ENCODE data around the gene WIPF3. TPM values are rescaled to one million over a fixed set of nuclear protein-coding genes. Genes with fewer than 3 reads are reported as not detected.

The WIPF3 gene
- total RNA-seq, 1 donor from 2014 or later: 4.0 TPM

DNA sequence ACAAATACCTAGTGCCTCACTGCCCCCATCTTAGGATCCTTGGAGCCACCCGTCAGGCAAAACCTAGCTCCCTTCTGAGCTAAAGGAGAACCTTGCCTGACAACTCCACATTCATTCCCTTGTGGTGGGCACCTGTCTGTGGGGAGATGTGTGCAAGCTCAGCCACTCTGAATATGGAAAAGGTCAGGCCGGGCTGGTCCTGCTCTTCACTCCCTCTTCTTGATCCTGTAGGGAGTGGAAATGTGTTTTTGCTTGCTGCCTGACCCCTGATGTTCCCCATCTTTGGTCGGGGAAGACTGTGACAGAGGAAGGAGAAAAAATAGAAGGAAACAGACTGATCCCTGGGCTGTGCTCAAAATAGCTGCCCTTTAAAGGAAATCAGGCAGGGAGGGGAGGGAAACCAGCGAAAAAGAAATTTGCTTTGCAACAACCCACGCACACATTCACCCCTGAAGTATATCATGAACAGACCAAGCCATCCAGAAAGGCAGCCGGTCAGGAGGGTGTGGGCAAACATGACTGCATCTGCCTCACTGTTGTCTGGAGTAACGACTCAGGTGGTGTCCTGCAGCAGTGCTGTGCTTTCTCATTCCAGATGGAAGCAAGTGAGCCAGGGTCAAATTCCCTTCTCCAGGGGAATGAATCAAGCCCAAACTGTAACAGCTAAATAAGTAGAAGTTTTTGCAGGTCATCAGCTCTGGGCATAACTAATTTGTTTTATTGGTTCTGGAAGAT is 109.3 kb downstream of the WIPF3 start:
- TF ChIP-seq, protein P1, sequence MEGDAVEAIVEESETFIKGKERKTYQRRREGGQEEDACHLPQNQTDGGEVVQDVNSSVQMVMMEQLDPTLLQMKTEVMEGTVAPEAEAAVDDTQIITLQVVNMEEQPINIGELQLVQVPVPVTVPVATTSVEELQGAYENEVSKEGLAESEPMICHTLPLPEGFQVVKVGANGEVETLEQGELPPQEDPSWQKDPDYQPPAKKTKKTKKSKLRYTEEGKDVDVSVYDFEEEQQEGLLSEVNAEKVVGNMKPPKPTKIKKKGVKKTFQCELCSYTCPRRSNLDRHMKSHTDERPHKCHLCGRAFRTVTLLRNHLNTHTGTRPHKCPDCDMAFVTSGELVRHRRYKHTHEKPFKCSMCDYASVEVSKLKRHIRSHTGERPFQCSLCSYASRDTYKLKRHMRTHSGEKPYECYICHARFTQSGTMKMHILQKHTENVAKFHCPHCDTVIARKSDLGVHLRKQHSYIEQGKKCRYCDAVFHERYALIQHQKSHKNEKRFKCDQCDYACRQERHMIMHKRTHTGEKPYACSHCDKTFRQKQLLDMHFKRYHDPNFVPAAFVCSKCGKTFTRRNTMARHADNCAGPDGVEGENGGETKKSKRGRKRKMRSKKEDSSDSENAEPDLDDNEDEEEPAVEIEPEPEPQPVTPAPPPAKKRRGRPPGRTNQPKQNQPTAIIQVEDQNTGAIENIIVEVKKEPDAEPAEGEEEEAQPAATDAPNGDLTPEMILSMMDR (conservative IDR thresholded peaks at IDR 0.05): no peak
- DNase-seq (ENCODE audit: low read depth, low spot score): no peak

DNA sequence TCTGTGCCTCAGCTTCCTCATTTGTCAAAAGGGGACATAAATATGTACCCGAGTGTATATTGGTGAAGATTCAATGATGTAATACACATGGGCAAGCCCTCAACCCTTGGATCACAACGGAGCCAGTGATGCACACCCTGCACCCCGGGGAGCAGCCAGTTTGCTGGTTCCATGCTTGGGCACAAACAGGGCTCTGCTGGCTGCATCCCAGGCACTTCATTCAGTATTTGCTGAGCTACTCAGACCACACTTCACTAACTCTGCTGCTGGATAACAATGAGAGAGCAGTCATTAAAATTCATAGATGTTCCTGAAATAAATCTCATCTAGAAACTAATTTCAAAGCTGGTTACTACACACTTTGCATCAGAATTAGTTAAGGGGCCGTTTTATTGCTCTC is 111.3 kb downstream of the WIPF3 start:
- Mint-ChIP-seq H3K27ac (ENCODE audit: unreplicated experiment) (no peak overlapping the region), H3K4me3 (no peak overlapping the region), H3K9me3 (no peaks in the 10 kb centered on the region), H3K27me3 (ENCODE audit: low read depth) (no peaks in the 10 kb centered on the region), H3K4me1 (peaks cover 8% of the 10 kb centered on the region), H3K36me3 (ENCODE audit: low read depth) (peaks cover 7% of the 10 kb centered on the region)
- TF ChIP-seq, protein P1 (conservative IDR thresholded peaks at IDR 0.05): no peak
- DNase-seq (ENCODE audit: low read depth, low spot score): no peak

More for the DNA sequence above, 109.3 kb downstream of the WIPF3 start:
- peaks cover 3% of the 10 kb centered on the region for H3K4me1 Mint-ChIP-seq
- H3K4me3 Mint-ChIP-seq: no peak overlapping the region
- no peaks in the 10 kb centered on the region for H3K9me3 Mint-ChIP-seq
- no peaks in the 10 kb centered on the region for H3K27me3 Mint-ChIP-seq (ENCODE audit: low read depth)
- peak overlapping the region; percentile 15 for H3K27ac Mint-ChIP-seq (ENCODE audit: unreplicated experiment)
- H3K36me3 Mint-ChIP-seq (ENCODE audit: low read depth): peaks cover 7% of the 10 kb centered on the region

DNA sequence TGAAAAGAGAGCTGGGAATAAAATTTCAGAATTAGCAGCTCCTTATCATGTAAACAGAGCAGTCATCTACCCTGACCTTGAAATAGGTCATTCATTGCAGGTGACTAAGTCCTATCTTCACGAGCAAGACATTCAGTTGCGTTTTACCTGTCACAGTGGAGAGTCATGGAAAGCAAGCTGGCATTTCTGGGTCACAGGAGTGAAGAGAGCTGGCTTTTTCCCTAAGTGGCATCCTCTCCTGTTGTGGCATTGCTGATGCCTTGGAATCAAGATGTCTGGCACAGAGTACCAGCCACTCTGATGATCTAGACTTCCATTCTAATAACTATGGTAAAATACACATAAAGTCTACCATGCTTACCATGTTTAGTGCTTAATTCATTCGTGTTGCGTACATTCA is 112.5 kb downstream of the WIPF3 start:
- Mint-ChIP-seq H3K27ac (ENCODE audit: unreplicated experiment) (no peak overlapping the region), H3K9me3 (no peaks in the 10 kb centered on the region), H3K36me3 (ENCODE audit: low read depth) (peaks cover 4% of the 10 kb centered on the region), H3K4me1 (peaks cover 13% of the 10 kb centered on the region), H3K27me3 (ENCODE audit: low read depth) (no peaks in the 10 kb centered on the region), H3K4me3 (no peak overlapping the region)
- TF ChIP-seq, protein P1 (conservative IDR thresholded peaks at IDR 0.05): no peak
- no peak for DNase-seq (ENCODE audit: low read depth, low spot score)

DNA sequence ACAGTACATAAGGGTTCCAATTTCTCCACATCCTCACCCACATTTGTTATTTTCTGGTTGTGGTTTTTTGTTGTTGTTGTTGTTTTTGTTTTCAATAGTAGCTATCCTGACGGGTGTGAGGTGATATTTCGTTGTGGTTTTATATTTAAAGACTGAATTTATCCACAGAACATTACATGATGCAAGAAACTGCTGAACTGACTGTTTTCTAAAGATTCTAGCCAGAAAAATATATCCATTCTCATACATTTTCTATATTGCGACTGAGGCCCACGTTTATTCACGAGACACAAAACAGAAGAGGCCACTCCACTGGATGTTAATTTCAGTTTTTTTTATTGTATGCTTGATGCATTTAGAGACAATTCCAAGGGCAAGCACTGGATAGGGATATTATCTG is 113.5 kb downstream of the WIPF3 start:
- no peak overlapping the region for H3K27ac Mint-ChIP-seq (ENCODE audit: unreplicated experiment)
- peaks cover 18% of the 10 kb centered on the region for H3K4me1 Mint-ChIP-seq
- TF ChIP-seq, protein P1 (conservative IDR thresholded peaks at IDR 0.05): no peak
- H3K36me3 Mint-ChIP-seq (ENCODE audit: low read depth): peaks cover 6% of the 10 kb centered on the region
- no peaks in the 10 kb centered on the region for H3K27me3 Mint-ChIP-seq (ENCODE audit: low read depth)
- no peak overlapping the region for H3K4me3 Mint-ChIP-seq
- no peaks in the 10 kb centered on the region for H3K9me3 Mint-ChIP-seq
- DNase-seq (ENCODE audit: low read depth, low spot score): no peak

DNA sequence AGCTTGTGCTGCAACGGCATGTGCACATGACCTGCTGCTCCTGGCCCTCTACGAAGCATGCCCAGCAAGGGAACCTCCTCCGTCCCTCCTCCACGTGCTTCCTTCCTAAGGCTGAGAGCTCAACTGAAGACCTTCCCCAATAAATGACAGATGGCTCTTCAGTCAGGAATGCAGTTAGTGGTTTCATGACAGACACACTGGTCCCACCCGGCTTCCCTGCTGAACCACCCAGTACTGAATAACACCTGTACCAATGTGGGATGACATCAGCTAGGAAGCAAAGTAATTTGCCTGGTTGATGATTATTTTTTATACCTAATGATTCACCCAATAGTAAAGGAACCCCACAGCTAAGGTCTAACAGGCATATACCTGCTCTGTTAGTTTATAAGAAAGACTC is 114.2 kb downstream of the WIPF3 start:
- DNase-seq (ENCODE audit: low read depth, low spot score): no peak
- Mint-ChIP-seq H3K9me3 (no peaks in the 10 kb centered on the region), H3K27me3 (ENCODE audit: low read depth) (no peaks in the 10 kb centered on the region), H3K27ac (ENCODE audit: unreplicated experiment) (no peak overlapping the region), H3K36me3 (ENCODE audit: low read depth) (peaks cover 8% of the 10 kb centered on the region), H3K4me3 (no peak overlapping the region), H3K4me1 (peaks cover 20% of the 10 kb centered on the region)
- TF ChIP-seq, protein P1 (conservative IDR thresholded peaks at IDR 0.05): no peak
